GM18519 (cell line): ENCODE results near the gene CHMP3.
"Not testable (repeated sequence)": the region's sequence is repeated elsewhere in the genome, so short reads cannot be mapped to it uniquely, and the experiment has no call there.

Experiments
- ATAC-seq: cut with Tn5 transposase; IDR thresholded peaks from one replicate; pipeline ENCODE4 v1.9.1; 2021; ENCODE audit warnings: mild to moderate bottlenecking, moderate library complexity; ENCODE audit not compliant: unreplicated experiment, low FRiP score

Gene CHMP3

GRCh38 chr2:86512892-86513291, 50.4 kb downstream of the CHMP3 start:
- ATAC-seq, result no peak

GRCh38 chr2:86512034-86512433, 51.2 kb downstream of the CHMP3 start:
- no peak for ATAC-seq

GRCh38 chr2:86510436-86510933, 52.8 kb downstream of the CHMP3 start:
- no peak for ATAC-seq

DNA sequence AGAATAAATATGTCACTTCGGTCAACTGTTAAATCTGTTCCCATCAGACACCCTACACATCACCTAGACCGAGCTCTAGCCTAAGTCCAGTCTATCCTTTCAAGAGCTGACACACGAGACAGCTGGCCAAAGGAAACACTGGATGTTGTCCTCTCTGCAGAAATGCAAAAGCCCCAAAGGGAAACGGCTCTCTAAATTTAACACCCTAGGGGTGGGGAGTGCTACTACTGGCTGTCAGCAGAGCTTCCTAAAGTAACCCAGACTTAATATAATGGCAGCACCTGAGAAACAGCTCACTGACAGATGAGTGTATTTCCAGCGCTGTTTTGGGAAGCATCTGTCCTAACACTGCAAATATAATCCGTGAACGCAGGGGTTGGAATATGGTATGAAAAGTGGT, 55.6 kb downstream of the CHMP3 start:
- no peak for ATAC-seq

- ATAC-seq, result no peak
Observed at GRCh38 chr2:86500325-86501083, 62.7 kb downstream of the CHMP3 start.

DNA sequence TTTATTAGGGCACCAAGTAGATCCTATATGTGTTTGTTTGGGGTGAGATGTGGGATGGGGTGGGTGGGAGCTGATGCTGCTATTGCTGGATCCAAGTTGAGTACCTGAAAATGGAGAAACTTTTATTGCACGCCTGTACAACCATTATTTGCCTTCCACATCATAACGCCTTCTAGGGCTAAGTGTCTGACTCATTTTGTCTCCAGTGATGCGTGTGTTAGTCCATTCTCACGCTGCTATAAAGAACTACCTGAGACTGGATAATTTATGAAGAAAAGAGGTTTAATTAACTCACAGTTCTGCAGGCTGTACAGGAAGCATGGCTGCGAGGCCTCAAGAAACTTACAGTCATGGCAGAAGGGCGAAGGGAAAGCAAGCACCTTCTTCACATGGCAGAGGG, 63.9 kb downstream of the CHMP3 start:
- ATAC-seq, result no peak

GRCh38 chr2:86498468-86499260, 64.6 kb downstream of the CHMP3 start:
- ATAC-seq, result no peak

- ATAC-seq, result not testable (repeated sequence)
Observed at GRCh38 chr2:86496391-86496790, 66.9 kb downstream of the CHMP3 start.

- ATAC-seq, result no peak
Observed at GRCh38 chr2:86492048-86492453, 71.2 kb downstream of the CHMP3 start.

GRCh38 chr2:86491088-86491487, 72.2 kb downstream of the CHMP3 start:
- no peak for ATAC-seq

DNA sequence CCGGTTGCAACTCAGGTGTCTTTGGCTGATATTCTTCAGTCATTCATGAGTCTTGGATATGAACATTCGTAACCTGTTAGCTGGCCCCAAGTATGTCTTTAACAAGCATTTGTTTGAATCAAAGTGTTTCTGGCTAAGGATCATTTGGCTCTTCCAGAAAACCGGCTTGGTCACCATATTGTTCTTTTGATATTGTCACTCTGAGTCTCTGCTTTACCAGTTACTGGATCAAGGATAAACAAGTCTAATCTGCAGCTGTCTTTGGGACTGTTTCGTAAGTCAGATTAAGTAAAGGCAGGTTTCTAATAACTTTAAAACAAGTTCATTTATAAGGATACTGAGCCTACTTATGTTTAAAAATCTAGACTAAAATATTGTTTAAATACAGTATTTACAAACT, 73.0 kb downstream of the CHMP3 start:
- ATAC-seq, result no peak

DNA sequence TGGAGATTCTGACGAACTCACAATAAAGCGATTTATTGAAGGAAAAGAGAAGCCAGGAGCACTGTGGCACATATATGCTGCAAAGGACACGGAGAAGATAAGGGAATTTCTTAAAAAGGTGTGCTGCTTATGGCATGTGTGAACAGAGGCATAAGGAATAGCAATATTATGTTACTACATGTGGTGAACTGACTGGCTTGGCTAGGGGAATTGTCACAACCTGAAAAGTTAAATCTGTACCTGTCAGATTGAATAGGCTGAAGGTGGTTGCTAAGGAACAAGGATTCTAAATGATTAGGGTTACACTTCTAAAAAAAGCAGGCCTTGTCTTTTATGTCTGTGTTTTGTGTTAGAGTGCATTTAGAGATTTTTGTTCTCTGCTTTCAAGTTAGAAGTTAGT, 73.7 kb downstream of the CHMP3 start:
- ATAC-seq, result no peak

DNA sequence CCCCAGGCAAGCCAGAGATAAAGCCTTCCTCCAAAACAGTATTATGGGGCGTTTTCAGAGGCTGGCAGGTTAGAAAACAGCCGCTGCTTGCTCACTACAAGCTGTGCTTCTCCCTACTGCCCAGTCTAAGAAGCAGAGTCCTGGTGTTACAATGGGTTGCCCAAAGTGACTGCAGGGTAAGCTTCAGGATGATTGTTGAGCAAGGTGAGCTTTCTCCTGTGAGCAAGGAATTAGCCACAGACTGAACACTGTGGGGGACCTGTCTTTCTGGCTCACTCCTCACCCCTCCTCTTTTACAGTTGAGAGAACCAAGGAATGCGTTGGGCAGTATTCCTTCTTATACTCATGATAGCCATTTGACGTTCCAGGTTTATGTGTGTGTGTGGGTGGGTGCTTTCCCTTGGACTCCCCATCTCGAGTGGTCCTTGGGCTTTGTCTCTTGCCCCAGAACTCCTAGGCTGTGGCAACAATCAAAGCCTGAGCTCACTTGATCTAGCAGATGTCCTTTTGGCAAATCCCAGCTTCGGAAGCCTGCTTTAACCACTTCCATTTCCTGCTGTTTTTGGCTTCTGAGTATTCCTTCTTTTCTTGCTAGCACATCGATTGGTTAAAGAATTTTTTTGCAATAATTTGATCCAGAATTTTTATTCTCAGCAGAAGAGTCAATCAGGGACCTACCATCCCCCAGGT, 74.5 kb downstream of the CHMP3 start:
- ATAC-seq, result no peak

DNA sequence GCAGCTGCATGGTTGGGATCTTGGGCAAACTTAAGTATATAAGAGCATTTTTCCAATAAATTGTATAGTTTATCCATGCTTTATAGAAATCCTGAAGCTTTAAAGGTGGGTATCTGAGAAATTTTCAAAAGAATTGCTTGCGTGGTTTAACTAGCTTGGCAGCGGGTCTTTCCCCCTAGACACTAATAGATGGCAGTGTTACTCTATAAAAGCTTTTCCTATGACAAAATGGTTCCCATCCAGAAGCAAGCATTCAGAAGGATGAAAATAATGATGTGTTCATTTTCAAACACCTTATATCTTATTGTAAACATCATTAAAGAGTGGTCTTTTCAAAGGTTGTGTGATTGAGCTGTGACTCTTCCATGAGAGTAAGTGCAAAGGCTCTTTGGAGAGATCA, 76.2 kb downstream of the CHMP3 start:
- ATAC-seq, result no peak

DNA sequence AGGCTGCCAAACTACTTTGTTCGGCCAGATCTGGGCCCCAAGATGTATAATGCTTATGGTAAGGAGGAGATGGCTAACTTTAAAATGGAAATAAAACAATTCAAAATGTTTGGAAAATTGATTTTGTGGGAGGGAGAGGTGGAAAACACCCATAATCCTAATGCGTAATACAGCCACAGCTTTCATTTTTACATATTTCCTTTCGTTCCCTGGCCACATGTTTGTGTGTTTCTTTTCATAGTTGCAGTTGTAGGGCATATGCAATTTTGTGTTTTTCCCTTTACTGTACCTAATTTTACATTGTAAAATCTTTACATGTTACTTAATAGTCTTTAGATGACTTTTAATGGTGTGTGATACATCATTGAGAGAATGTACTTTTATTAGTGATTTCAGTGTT, 77.4 kb downstream of the CHMP3 start:
- no peak for ATAC-seq

DNA sequence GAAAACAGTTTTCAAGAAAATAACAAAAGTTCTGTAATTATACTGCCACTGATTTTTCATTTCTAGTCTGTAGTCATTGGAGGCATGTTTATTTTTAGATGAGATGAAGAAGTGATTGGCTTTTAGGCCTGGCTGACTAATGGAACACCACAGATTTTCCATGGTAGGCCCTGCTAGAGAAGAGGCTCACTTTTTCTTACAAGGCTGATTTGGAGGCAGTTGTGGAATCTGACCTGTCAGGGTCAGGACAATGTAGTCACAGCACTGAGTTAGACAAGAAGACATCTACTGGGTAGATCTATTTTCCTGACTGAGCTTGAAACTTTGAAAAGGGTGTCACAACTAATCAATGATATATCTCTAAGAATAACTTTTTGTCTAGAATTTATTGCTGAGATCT, 78.1 kb downstream of the CHMP3 start:
- ATAC-seq, result no peak

DNA sequence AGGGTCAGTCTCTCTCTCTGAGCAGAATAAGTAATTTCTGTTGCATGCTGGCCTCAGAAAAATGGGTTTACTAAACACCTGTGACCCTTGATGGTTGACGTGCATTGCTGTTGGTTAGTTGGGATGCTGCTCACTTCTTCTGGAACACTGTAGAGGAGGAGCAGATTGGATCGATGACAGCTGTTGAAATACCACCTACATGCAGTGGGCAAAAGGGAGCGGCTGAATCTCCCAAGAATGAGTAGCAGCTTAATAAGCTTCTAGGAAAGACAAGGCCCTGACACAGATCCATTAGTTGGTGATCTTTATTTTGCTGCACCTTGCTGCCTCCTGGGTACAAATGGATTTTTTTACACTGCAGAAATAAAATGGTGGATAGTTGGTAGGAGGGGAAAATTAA, 78.9 kb downstream of the CHMP3 start:
- no peak for ATAC-seq

- no peak for ATAC-seq
Observed at GRCh38 chr2:86482034-86482433, 81.2 kb downstream of the CHMP3 start.

- no peak for ATAC-seq
Observed at GRCh38 chr2:86480105-86480504, 83.1 kb downstream of the CHMP3 start.

- no peak for ATAC-seq
Observed at GRCh38 chr2:86477349-86477748, 85.9 kb downstream of the CHMP3 start.

DNA sequence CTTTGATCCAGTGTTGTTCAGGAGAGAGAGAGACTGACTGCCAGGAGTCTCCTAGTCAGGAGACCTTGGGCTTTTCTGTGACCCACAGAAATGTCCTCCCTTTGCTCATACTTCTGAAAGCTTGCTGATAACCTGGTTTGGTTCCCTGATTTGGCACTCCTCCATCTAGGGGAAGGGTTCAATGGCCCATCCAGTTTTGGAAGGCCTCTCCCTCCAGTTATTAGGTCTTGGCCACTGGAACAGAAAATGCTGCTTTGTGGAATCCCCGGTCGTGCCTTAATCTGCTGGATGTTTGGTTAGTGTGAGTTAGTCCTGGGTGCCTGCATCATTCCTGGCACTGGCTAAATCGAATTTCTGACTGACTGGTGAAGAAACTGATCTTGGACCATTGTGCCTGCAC, 86.3 kb downstream of the CHMP3 start:
- no peak for ATAC-seq
